Activated CD8-positive, alpha-beta memory T cell treated with anti-CD3 and anti-CD28 coated beads for 48 hours (primary cell): ENCODE data around the gene MRPL51.
A peak's percentile ranks its signal among the peaks of the same experiment; 100 is the strongest.
"Not testable (repeated sequence)": the region's sequence is repeated elsewhere in the genome, so short reads cannot be mapped to it uniquely, and the experiment has no call there.

Experiments
- DNase-seq, 3 experiments: peaks; one replicate each; pipeline ENCODE4 v3.0.0-alpha.2; 2020; ENCODE audit warnings: low read depth in 2 of 3, low spot score in 2 of 3

The MRPL51 gene

GRCh38 chr12:6532051-6532926 lies 39.2 kb upstream of the MRPL51 start:
- DNase-seq = peak; percentile 51 to 71 (median 68)

DNA sequence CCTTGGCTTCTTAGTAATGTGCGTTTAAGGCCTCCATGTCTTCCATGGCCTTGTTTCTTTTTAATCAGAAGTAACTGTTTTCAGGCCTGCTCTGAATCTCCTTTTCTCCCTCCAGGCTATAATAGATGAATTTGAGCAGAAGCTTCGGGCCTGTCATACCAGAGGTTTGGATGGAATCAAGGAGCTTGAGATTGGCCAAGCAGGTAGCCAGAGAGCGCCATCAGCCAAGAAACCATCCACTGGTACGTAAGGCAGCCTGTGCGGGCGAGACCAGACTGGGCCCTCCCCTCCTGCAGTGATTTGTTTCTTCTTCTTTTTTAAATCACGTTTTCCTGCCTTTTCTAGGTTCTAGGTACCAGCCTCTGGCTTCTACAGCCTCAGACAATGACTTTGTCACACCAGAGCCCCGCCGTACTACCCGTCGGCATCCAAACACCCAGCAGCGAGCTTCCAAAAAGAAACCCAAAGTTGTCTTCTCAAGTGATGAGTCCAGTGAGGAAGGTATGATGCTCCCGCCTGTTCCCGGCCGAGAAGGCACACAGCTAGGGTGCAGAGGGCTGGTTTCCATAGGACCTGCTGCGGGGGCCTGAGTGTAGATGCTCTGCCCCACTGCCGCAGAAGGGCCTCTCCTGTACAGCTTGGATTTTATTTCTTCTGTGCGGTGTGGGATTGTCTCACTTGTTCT lies 37.7 kb upstream of the MRPL51 start:
- DNase-seq = no peak

GRCh38 chr12:6529291-6529737 lies 36.3 kb upstream of the MRPL51 start:
- DNase-seq = no peak

GRCh38 chr12:6528539-6529235 lies 35.6 kb upstream of the MRPL51 start:
- DNase-seq = no peak

- DNase-seq = no peak
These were observed 34.6 kb upstream of the MRPL51 start for GRCh38 chr12:6527711-6528110.

GRCh38 chr12:6526766-6527525 lies 33.9 kb upstream of the MRPL51 start:
- DNase-seq = no peak

- no peak for DNase-seq
These were observed 33.1 kb upstream of the MRPL51 start for GRCh38 chr12:6526201-6526600.

DNA sequence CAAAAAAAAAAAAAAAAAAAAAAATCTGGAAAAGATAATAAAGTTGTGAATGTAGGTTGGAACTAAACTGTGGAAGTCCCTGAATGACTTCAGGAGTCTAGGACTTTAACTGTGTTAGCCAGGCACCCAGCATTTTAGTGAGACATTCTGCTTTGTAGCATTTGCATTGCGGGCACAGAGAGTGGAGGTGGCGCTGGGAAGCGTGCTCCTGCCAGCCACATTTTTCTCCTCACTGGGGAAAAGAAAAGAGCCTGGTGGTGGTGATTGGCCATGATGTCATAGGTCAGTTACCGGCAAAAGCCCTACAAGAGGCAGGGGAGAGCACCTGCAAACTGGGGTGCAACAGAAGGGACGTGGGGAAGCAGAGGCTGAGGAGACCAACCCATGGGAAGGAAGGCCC lies 31.6 kb upstream of the MRPL51 start:
- DNase-seq = no peak

DNA sequence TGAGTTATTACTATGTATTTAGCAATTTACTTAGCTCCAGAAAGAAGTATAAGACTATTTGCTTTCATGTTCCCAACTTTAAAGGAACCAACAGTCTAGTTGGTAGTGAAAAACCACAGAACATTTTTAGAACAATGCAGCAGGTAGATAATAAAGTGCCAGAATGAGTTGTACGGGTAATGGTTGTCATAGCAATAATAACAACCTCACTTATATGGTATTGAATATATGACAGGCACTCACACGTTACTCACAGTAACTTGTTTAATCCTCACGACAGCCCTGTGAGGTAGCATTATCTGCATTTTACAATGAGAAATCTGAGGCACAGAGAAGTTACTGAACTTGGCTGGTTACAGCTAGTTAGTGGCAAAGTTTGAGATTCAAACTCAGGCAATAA lies 30.6 kb upstream of the MRPL51 start:
- no peak for DNase-seq

- no peak for DNase-seq
These were observed 29.1 kb upstream of the MRPL51 start for GRCh38 chr12:6522193-6522592.

- no peak for DNase-seq
These were observed 27.1 kb upstream of the MRPL51 start for GRCh38 chr12:6520186-6520585.

GRCh38 chr12:6508087-6508486 lies 15.0 kb upstream of the MRPL51 start:
- no peak for DNase-seq

GRCh38 chr12:6507102-6507998 lies 14.3 kb upstream of the MRPL51 start:
- no peak for DNase-seq

- no peak for DNase-seq
These were observed 7.4 kb upstream of the MRPL51 start for GRCh38 chr12:6500466-6500865.

GRCh38 chr12:6497291-6497690 lies 4.2 kb upstream of the MRPL51 start:
- not testable (repeated sequence) for DNase-seq

DNA sequence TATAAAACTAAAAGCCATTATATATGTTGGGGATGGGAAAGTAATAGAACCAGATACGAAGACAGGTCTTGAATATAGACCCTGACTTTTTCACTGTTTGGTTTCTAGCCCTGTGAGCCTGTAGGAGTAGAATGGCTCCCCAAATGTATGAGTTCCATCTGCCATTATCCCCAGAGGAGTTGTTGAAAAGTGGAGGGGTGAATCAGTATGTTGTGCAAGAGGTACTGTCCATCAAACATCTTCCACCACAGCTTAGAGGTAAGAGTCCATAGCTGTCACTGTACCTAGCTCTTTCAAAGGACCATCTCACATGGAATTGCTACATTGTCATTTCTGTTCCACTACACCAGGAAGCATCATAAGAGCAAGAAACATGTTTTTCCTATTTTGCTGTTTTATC lies 1.9 kb upstream of the MRPL51 start:
- no peak for DNase-seq

DNA sequence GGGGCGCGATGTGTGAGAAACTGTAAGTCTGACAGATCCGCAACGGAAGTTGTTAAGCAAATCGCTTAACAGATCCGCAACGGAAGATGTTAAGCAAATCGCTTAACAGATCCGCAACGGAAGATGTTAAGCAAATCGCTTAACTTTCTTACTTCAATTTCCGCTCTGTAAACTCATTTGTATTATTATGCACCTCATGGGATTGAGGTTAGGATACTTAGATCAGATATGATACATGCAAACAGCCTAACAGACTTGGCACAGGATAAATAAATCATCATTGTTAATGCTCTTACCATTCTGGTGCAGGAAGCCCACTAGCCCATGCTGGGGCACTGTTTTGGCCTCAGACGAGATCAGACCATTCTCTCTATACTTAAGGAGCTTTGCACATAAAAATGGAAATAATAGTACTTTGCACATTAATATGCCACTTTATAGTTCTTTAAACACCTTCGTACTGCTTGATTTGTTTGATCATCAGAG lies 1.2 kb upstream of the MRPL51 start:
- no peak for DNase-seq

GRCh38 chr12:6493497-6494257 lies 615 bp upstream of the MRPL51 start, which contains the start of gene NCAPD2:
Gene NCAPD2 (plus strand): TSS chr12:6494102. CDS start chr12:6495099, 997 bp downstream.
- DNase-seq = peak; percentile 66 to 93 (median 86)

- DNase-seq = not testable (repeated sequence)
These were observed 2.4 kb downstream of the MRPL51 start for GRCh38 chr12:6490673-6491072.
